Osteocyte (in vitro differentiated cells): ENCODE measurements around the gene KRT35. TPM values are rescaled to one million over a fixed set of nuclear protein-coding genes. Genes with fewer than 3 reads are reported as not detected.

ENCODE experiments used
- DNase-seq: peaks from one replicate; pipeline ENCODE4 v3.0.0; 2021; ENCODE audit warnings: mixed read lengths; ENCODE audit not compliant: unreplicated experiment; ENCODE audit errors: extremely low spot score
- H3K27ac Mint-ChIP-seq: one replicate; pipeline ENCODE4 v1.8.0; 2021; ENCODE audit warnings: mild to moderate bottlenecking, mixed read lengths; ENCODE audit not compliant: unreplicated experiment
- H3K27me3 Mint-ChIP-seq: one replicate; pipeline ENCODE4 v1.8.0; 2021; ENCODE audit warnings: mixed read lengths; ENCODE audit not compliant: unreplicated experiment
- H3K36me3 Mint-ChIP-seq: one replicate; pipeline ENCODE4 v1.8.0; 2021; ENCODE audit warnings: mixed read lengths; ENCODE audit not compliant: unreplicated experiment
- H3K4me1 Mint-ChIP-seq: one replicate; pipeline ENCODE4 v1.8.0; 2021; ENCODE audit warnings: mixed read lengths; ENCODE audit not compliant: unreplicated experiment
- H3K4me3 Mint-ChIP-seq: one replicate; pipeline ENCODE4 v1.8.0; 2021; ENCODE audit warnings: mild to moderate bottlenecking, moderate library complexity, mixed read lengths; ENCODE audit not compliant: unreplicated experiment
- H3K9me3 Mint-ChIP-seq: one replicate; pipeline ENCODE4 v1.8.0; 2021; ENCODE audit warnings: mixed read lengths; ENCODE audit not compliant: unreplicated experiment
- total RNA-seq: library from RNA; stranded (reverse); gene quantifications from 2 replicates; pipeline ENCODE4 v1.2.1, GENCODE V29; 2021
- TF ChIP-seq, protein P1 (sequence below): fragments of 200-600 bp; sonication (generic); IDR thresholded peaks from 2 replicates; pipeline ENCODE4 v1.5.0; 2021; ENCODE audit warnings: antibody characterized with exemption, mild to moderate bottlenecking, moderate library complexity

KRT35 gene
- total RNA-seq, 1 donor from 2014 or later: not detected

DNA sequence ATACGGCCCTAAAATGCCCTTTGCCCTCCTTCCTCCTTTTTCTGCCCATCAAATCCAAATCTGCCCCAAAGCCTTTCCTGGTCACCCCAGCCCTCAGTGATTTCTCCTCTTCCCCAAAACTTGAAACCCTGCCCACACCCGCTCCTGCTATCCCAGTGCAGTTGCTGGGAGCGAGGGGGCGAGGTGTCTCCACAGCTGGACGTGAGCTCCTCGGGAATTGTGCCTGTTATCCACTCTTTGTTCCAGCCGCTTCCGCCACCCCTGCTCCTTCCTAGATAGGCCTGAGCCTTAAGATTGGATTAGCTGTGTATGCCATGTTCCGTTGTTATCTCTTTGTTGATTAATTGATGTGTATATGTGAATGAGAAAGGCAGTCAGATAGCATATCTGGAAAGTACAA is 2.6 kb upstream of the KRT35 start:
- H3K27ac Mint-ChIP-seq: no peak overlapping the region
- H3K9me3 Mint-ChIP-seq: no peaks in the 10 kb centered on the region
- H3K4me1 Mint-ChIP-seq: no peaks in the 10 kb centered on the region
- no peak overlapping the region for H3K4me3 Mint-ChIP-seq
- DNase-seq: no peak
- H3K36me3 Mint-ChIP-seq: no peaks in the 10 kb centered on the region
- H3K27me3 Mint-ChIP-seq: no peaks in the 10 kb centered on the region
- TF ChIP-seq, protein P1, sequence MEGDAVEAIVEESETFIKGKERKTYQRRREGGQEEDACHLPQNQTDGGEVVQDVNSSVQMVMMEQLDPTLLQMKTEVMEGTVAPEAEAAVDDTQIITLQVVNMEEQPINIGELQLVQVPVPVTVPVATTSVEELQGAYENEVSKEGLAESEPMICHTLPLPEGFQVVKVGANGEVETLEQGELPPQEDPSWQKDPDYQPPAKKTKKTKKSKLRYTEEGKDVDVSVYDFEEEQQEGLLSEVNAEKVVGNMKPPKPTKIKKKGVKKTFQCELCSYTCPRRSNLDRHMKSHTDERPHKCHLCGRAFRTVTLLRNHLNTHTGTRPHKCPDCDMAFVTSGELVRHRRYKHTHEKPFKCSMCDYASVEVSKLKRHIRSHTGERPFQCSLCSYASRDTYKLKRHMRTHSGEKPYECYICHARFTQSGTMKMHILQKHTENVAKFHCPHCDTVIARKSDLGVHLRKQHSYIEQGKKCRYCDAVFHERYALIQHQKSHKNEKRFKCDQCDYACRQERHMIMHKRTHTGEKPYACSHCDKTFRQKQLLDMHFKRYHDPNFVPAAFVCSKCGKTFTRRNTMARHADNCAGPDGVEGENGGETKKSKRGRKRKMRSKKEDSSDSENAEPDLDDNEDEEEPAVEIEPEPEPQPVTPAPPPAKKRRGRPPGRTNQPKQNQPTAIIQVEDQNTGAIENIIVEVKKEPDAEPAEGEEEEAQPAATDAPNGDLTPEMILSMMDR: no peak

DNA sequence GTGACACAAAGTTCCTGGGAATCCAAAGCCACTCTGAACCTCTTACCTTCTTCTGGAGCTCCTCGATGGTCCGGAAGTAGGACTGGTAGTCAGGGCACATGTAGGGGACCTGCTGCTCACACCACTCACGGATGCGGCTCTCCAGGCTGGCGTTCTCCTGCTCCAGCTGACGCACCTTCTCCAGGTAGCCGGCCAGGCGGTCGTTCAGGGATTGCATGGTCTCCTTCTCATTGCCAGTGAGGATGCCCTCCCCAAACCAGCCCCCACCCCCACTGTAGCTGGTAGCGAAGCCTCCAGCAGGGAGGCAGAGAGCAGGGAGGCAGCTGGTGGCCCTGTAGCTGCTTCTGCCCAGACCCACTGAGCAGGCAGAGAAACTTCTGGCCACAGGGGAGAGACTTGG is 370 bp downstream of the KRT35 start:
- no peak overlapping the region for H3K4me3 Mint-ChIP-seq
- no peak for DNase-seq
- H3K4me1 Mint-ChIP-seq: no peaks in the 10 kb centered on the region
- H3K9me3 Mint-ChIP-seq: no peaks in the 10 kb centered on the region
- no peaks in the 10 kb centered on the region for H3K27me3 Mint-ChIP-seq
- H3K36me3 Mint-ChIP-seq: no peaks in the 10 kb centered on the region
- no peak overlapping the region for H3K27ac Mint-ChIP-seq
- TF ChIP-seq, protein P1: no peak

GRCh38 chr17:41480136-41480535 is 815 bp downstream of the KRT35 start:
- DNase-seq: no peak
- Mint-ChIP-seq H3K4me3 (no peak overlapping the region), H3K4me1 (no peaks in the 10 kb centered on the region), H3K9me3 (no peaks in the 10 kb centered on the region), H3K36me3 (no peaks in the 10 kb centered on the region), H3K27me3 (no peaks in the 10 kb centered on the region), H3K27ac (no peak overlapping the region)
- TF ChIP-seq, protein P1: no peak

- H3K27ac Mint-ChIP-seq: no peak overlapping the region
- H3K9me3 Mint-ChIP-seq: no peaks in the 10 kb centered on the region
- peaks cover 3% of the 10 kb centered on the region for H3K27me3 Mint-ChIP-seq
- no peak overlapping the region for H3K4me3 Mint-ChIP-seq
- no peaks in the 10 kb centered on the region for H3K36me3 Mint-ChIP-seq
- TF ChIP-seq, protein P1: no peak
- no peaks in the 10 kb centered on the region for H3K4me1 Mint-ChIP-seq
- no peak for DNase-seq
These were observed 2.7 kb downstream of the KRT35 start for GRCh38 chr17:41478237-41478636.

DNA sequence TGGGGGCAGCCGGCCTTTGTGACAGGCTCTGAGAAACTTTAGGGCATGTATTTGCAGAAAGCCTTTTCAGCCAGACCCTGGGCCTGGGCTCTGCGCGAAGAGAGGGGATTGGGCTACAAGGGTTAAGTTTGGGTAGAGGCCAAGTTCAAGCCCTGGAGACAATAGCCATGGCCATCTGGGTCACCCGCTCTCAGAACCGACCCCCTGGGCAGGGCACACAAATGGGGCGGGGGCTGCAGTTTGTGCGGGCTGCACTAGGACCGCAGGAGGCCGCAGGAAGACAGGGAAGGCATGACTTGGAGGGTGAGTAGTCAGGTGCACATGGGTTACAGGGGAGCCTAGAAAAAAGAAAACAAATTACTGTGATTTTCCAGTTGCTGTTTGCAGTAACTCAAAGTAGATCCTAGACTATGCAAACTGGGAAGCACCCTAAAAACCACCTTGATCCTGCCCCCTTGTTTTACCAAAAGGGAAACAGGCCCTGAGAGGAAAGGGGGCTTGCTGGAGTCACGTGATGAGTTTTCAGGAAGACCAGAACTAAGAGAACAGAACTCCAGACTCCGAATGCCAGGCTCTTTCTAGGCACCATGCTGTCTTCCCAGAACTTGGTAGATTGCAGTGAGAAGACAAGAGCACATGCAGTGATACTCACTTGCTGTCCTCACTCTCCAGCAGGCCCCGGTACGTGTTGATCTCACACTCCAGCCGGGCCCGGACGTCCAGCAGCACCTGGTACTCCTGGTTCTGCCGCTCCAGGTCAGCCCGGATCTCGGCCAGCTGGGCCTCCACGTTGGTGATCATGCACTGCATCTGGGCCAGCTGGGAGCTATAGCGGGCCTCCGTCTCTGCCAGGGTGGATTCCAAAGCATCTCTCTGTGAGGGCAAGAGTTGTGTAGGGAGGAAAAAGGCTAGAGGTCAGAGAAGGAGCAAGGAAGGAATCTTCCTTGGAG is 3.8 kb downstream of the KRT35 start:
- DNase-seq: no peak
- H3K4me1 Mint-ChIP-seq: no peaks in the 10 kb centered on the region
- no peak overlapping the region for H3K4me3 Mint-ChIP-seq
- TF ChIP-seq, protein P1: no peak
- no peaks in the 10 kb centered on the region for H3K36me3 Mint-ChIP-seq
- peaks cover 4% of the 10 kb centered on the region for H3K27me3 Mint-ChIP-seq
- no peaks in the 10 kb centered on the region for H3K9me3 Mint-ChIP-seq
- H3K27ac Mint-ChIP-seq: no peak overlapping the region
